H9 (cell line): ENCODE results near the gene PTTG2. TPM values are rescaled to one million over a fixed set of nuclear protein-coding genes. Genes with fewer than 3 reads are reported as not detected.
A peak's percentile ranks its signal among the peaks of the same experiment; 100 is the strongest.

ENCODE experiments used
- DNase-seq: peaks from one replicate; pipeline ENCODE4 v3.0.0-alpha.2; 2017
- H2AFZ ChIP-seq: one replicate; pipeline ENCODE4 v1.6.1; 2013; ENCODE audit warnings: mild to moderate bottlenecking, low read length, control low read depth, moderate library complexity
- H2AK5ac ChIP-seq: 2 replicates; pipeline ENCODE4 v1.6.1; 2013; ENCODE audit warnings: low read length, control low read depth, mixed read lengths; ENCODE audit not compliant: insufficient read length
- H2BK120ac ChIP-seq: one replicate; pipeline ENCODE4 v1.6.1; 2013; ENCODE audit warnings: low read depth, mild to moderate bottlenecking, low read length, control low read depth, inconsistent platforms; ENCODE audit not compliant: poor library complexity, severe bottlenecking
- H2BK12ac ChIP-seq: 2 replicates; pipeline ENCODE4 v1.6.1; 2013; ENCODE audit warnings: low read length, control low read depth, mixed read lengths, low read depth; ENCODE audit not compliant: insufficient read length
- H2BK15ac ChIP-seq: 2 replicates; pipeline ENCODE4 v1.6.1; 2013; ENCODE audit warnings: low read depth, low read length, control low read depth
- H2BK20ac ChIP-seq: one replicate; pipeline ENCODE4 v1.6.1; 2013; ENCODE audit warnings: low read depth, mild to moderate bottlenecking, low read length, control low read depth, inconsistent platforms; ENCODE audit not compliant: poor library complexity, severe bottlenecking
- H2BK5ac ChIP-seq: 2 replicates; pipeline ENCODE4 v1.6.1; 2013; ENCODE audit warnings: low read length, control low read depth, mixed read lengths; ENCODE audit not compliant: insufficient read length
- H3K14ac ChIP-seq: 2 replicates; pipeline ENCODE4 v1.6.1; 2013; ENCODE audit warnings: low read length, control low read depth; ENCODE audit not compliant: insufficient read depth
- H3K18ac ChIP-seq: 2 replicates; pipeline ENCODE4 v1.6.1; 2013; ENCODE audit warnings: low read depth, mild to moderate bottlenecking, mixed read lengths, low read length, control low read depth; ENCODE audit not compliant: insufficient read length
- H3K23ac ChIP-seq: 2 replicates; pipeline ENCODE4 v1.6.1; 2013; ENCODE audit warnings: low read length, control low read depth, mixed read lengths, low read depth; ENCODE audit not compliant: insufficient read length
- H3K23me2 ChIP-seq: 2 replicates; pipeline ENCODE4 v1.6.1; 2013; ENCODE audit warnings: low read depth, mild to moderate bottlenecking, mixed read lengths, low read length, control low read depth; ENCODE audit not compliant: insufficient read length, poor library complexity, severe bottlenecking
- H3K27ac ChIP-seq: 2 replicates; pipeline ENCODE4 v1.5.1; 2013; ENCODE audit warnings: low read length, control low read depth, mixed read lengths, low read depth; ENCODE audit not compliant: insufficient read length
- H3K27me3 ChIP-seq: 2 replicates; pipeline ENCODE4 v1.6.1; 2013; ENCODE audit warnings: low read length, control low read depth, inconsistent platforms; ENCODE audit not compliant: insufficient read depth
- H3K4ac ChIP-seq: 2 replicates; pipeline ENCODE4 v1.6.1; 2013; ENCODE audit warnings: low read depth, mild to moderate bottlenecking, control low read depth, inconsistent platforms, low read length, moderate library complexity
- H3K4me1 ChIP-seq: 2 replicates; pipeline ENCODE4 v1.6.1; 2013; ENCODE audit warnings: low read length, control low read depth, inconsistent platforms; ENCODE audit not compliant: insufficient read depth
- H3K4me2 ChIP-seq: 2 replicates; pipeline ENCODE4 v1.6.1; 2013; ENCODE audit warnings: low read length, control low read depth, mixed read lengths; ENCODE audit not compliant: insufficient read length, insufficient read depth
- H3K56ac ChIP-seq: 2 replicates; pipeline ENCODE4 v1.6.1; 2013; ENCODE audit warnings: low read depth, mild to moderate bottlenecking, mixed read lengths, low read length, control low read depth; ENCODE audit not compliant: insufficient read length
- H3K79me1 ChIP-seq: 2 replicates; pipeline ENCODE4 v1.6.1; 2013; ENCODE audit warnings: low read depth, mild to moderate bottlenecking, moderate library complexity, low read length, control low read depth, inconsistent platforms; ENCODE audit not compliant: insufficient read depth, poor library complexity, severe bottlenecking
- H3K79me2 ChIP-seq: 2 replicates; pipeline ENCODE4 v1.6.1; 2013; ENCODE audit warnings: low read length, control low read depth, inconsistent platforms; ENCODE audit not compliant: insufficient read depth
- H3K9ac ChIP-seq: 2 replicates; pipeline ENCODE4 v1.6.1; 2013; ENCODE audit warnings: low read length, control low read depth, mixed read lengths; ENCODE audit not compliant: insufficient read length; ENCODE audit errors: extremely low read depth
- H3K9me3 ChIP-seq: one replicate; pipeline ENCODE4 v1.6.1; 2013; ENCODE audit warnings: low read depth, low read length, inconsistent platforms; ENCODE audit not compliant: control insufficient read depth
- H3T11ph ChIP-seq: one replicate; pipeline ENCODE4 v1.6.1; 2013; ENCODE audit warnings: mild to moderate bottlenecking, low read length, control low read depth, inconsistent platforms
- H4K20me1 ChIP-seq: one replicate; pipeline ENCODE4 v1.6.1; 2013; ENCODE audit not compliant: control insufficient read depth, insufficient read length, insufficient read depth
- H4K5ac ChIP-seq: 2 replicates; pipeline ENCODE4 v1.6.1; 2013; ENCODE audit warnings: low read depth, mild to moderate bottlenecking, mixed read lengths, low read length, control low read depth; ENCODE audit not compliant: insufficient read length
- H4K8ac ChIP-seq: replicated peaks from 2 replicates; pipeline ENCODE4 v1.6.1; 2013; ENCODE audit warnings: low read length, control low read depth, mixed read lengths, low read depth; ENCODE audit not compliant: insufficient read length
- H4K91ac ChIP-seq: 2 replicates; pipeline ENCODE4 v1.6.1; 2013; ENCODE audit warnings: low read depth, mild to moderate bottlenecking, moderate library complexity, mixed read lengths, low read length, control low read depth; ENCODE audit not compliant: insufficient read length
- H3K27ac Mint-ChIP-seq, 3 experiments: 2 replicates in 2 of 3; 3 replicates in 1 of 3; pipeline ENCODE4 v1.8.0; 2020 to 2021; ENCODE audit warnings: mixed read lengths in 3 of 3, mild to moderate bottlenecking in 1 of 3, moderate library complexity in 1 of 3
- H3K27me3 Mint-ChIP-seq: 2 replicates; pipeline ENCODE4 v1.8.0; 2021; ENCODE audit warnings: low read depth, mild to moderate bottlenecking, moderate library complexity, mixed read lengths
- H3K36me3 Mint-ChIP-seq, 3 experiments: 2 replicates in 2 of 3; 3 replicates in 1 of 3; pipeline ENCODE4 v1.8.0; 2020 to 2021; ENCODE audit warnings: low read depth in 3 of 3, mixed read lengths in 3 of 3; ENCODE audit not compliant: insufficient read depth in 1 of 3
- H3K4me1 Mint-ChIP-seq, 2 experiments: 2 replicates each; pipeline ENCODE4 v1.8.0; 2020; ENCODE audit warnings: mixed read lengths in 2 of 2
- H3K4me3 Mint-ChIP-seq, 2 experiments: 2 replicates in 1 of 2; 3 replicates in 1 of 2; pipeline ENCODE4 v1.8.0; 2020 to 2021; ENCODE audit warnings: mild to moderate bottlenecking in 2 of 2, mixed read lengths in 2 of 2, moderate library complexity in 1 of 2
- H3K9me3 Mint-ChIP-seq, 2 experiments: 2 replicates in 1 of 2; 3 replicates in 1 of 2; pipeline ENCODE4 v1.8.0; 2020; ENCODE audit warnings: mild to moderate bottlenecking in 2 of 2, mixed read lengths in 2 of 2, moderate library complexity in 1 of 2
- WGBS: extraction: QIAGEN DNeasy Blood & Tissue Kit; methylation state at CpG from one replicate; pipeline ENCODE4 v1.1.7; 2013; ENCODE audit warnings: missing lambda C conversion rate, low lambda C conversion rate, mixed read lengths; ENCODE audit not compliant: insufficient read length; ENCODE audit errors: extremely low coverage; 5-methylcytosine and 5-hydroxymethylcytosine counted together
- total RNA-seq: library from RNA; stranded (reverse); gene quantifications from 2 replicates; pipeline ENCODE4 v1.2.1, GENCODE V29; 2021
- TF ChIP-seq, protein P1 (sequence below): fragments of 200-600 bp; sonication (generic); conservative IDR thresholded peaks from 3 replicates; pipeline ENCODE4 v1.8.0; 2021; ENCODE audit warnings: antibody characterized with exemption, mild to moderate bottlenecking

Gene PTTG2
- total RNA-seq, 1 experiment from 2014 or later, result not detected

DNA sequence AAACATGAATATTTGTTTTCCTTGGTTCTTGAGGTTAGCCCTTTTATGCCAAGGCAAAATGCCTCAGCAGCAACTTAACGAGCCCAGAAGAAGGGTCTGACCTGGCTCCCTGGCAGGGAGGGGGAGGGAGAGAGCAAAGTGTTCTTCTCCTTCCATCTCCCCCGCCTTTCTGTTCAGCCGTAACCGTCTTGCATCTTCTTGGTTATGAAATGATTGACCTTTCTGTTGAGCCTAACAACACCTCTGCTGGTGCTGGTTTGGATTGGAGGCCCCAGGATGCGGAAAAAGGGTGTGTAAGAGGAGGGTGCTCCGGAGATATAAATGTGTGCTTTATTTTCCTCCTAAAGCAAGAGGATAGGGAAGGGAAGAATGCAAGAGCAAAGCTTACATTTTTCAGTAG is 44.7 kb downstream of the PTTG2 start:
- H3K79me2 ChIP-seq, result peaks cover 4% of the 10 kb centered on the region; the same call in 1 of the 2 replicates

More for the DNA sequence above, 44.7 kb downstream of the PTTG2 start:
- Histone ChIP-seq H3K4ac (no peak overlapping the region), H3K14ac (peak overlapping the region; percentile 63; the same call in 1 of the 2 replicates), H2BK12ac (no peak overlapping the region), H3K9ac (no peak overlapping the region), H4K5ac (no peak overlapping the region), H2BK120ac (no peak overlapping the region), H3K79me1 (no peaks in the 10 kb centered on the region), H4K8ac (no peak overlapping the region), H3T11ph (no peak overlapping the region), H3K27ac (no peak overlapping the region), H3K27me3 (no peaks in the 10 kb centered on the region), H3K23ac (no peak overlapping the region), H2AK5ac (no peak overlapping the region), H3K56ac (no peak overlapping the region), H2BK5ac (no peak overlapping the region), H2BK15ac (no peak overlapping the region), H4K91ac (no peak overlapping the region), H3K18ac (no peak overlapping the region), H3K4me2 (no peak overlapping the region), H2AFZ (no peak overlapping the region), H3K4me1 (peaks cover 5% of the 10 kb centered on the region; the same call in 1 of the 2 replicates), H3K23me2 (no peaks in the 10 kb centered on the region), H3K9me3 (no peaks in the 10 kb centered on the region), H4K20me1 (no peaks in the 10 kb centered on the region), H2BK20ac (no peak overlapping the region)
- Mint-ChIP-seq H3K4me3 (no peak overlapping the region), H3K27me3 (no peaks in the 10 kb centered on the region), H3K9me3 (no peaks in the 10 kb centered on the region), H3K36me3 (no peaks in the 10 kb centered on the region; a peak in 1 of 7 replicates), H3K27ac (peak overlapping the region; percentile 36 to 77 (median 37); a peak in 4 of 7 replicates), H3K4me1 (peaks cover 49 to 59% of the 10 kb centered on the region in 2 experiments)
- WGBS, result no CpG with 5 or more reads among the region's 6 CpGs
- TF ChIP-seq, protein P1, sequence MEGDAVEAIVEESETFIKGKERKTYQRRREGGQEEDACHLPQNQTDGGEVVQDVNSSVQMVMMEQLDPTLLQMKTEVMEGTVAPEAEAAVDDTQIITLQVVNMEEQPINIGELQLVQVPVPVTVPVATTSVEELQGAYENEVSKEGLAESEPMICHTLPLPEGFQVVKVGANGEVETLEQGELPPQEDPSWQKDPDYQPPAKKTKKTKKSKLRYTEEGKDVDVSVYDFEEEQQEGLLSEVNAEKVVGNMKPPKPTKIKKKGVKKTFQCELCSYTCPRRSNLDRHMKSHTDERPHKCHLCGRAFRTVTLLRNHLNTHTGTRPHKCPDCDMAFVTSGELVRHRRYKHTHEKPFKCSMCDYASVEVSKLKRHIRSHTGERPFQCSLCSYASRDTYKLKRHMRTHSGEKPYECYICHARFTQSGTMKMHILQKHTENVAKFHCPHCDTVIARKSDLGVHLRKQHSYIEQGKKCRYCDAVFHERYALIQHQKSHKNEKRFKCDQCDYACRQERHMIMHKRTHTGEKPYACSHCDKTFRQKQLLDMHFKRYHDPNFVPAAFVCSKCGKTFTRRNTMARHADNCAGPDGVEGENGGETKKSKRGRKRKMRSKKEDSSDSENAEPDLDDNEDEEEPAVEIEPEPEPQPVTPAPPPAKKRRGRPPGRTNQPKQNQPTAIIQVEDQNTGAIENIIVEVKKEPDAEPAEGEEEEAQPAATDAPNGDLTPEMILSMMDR, result no peak
- no peak for DNase-seq
